GM18505 (cell line): ENCODE data around the gene GAB4.
"Not testable (repeated sequence)": the region's sequence is repeated elsewhere in the genome, so short reads cannot be mapped to it uniquely, and the experiment has no call there.

Experiments used
- ATAC-seq: cut with Tn5 transposase; IDR thresholded peaks from one replicate; pipeline ENCODE4 v1.9.1; 2021; ENCODE audit not compliant: unreplicated experiment
- POLR2A ChIP-seq: IDR thresholded peaks from 4 replicates; pipeline ENCODE4 v1.6.1; 2011; ENCODE audit warnings: borderline replicate concordance; ENCODE audit not compliant: insufficient read depth, insufficient read length; ENCODE audit errors: extremely low read depth

The GAB4 gene

GRCh38 chr22:17007852-17008731 lies at the start of gene GAB4:
TSS of gene GAB4 (minus strand) at chr22:17008222. CDS start at chr22:17008114, 108 bp downstream.
- TF ChIP-seq POLR2A, result no peak
- no peak for ATAC-seq

- TF ChIP-seq POLR2A, result no peak
- ATAC-seq, result no peak
Observed at GRCh38 chr22:17056807-17057206, 48.8 kb upstream of the GAB4 start.

- TF ChIP-seq POLR2A, result no peak
Observed at GRCh38 chr22:17056058-17056457, 48.0 kb upstream of the GAB4 start.

GRCh38 chr22:17047656-17048055 lies 39.6 kb upstream of the GAB4 start:
- TF ChIP-seq POLR2A, result no peak
- ATAC-seq, result no peak

More at GRCh38 chr22:17056058-17056457, 48.0 kb upstream of the GAB4 start:
- ATAC-seq, result no peak

- TF ChIP-seq POLR2A, result no peak
Observed at GRCh38 chr22:17046566-17047348, 38.7 kb upstream of the GAB4 start.

GRCh38 chr22:17043521-17043920 lies 35.5 kb upstream of the GAB4 start:
- TF ChIP-seq POLR2A, result no peak
- no peak for ATAC-seq

More at GRCh38 chr22:17046566-17047348, 38.7 kb upstream of the GAB4 start:
- no peak for ATAC-seq

- not testable (repeated sequence) for ATAC-seq
Observed at GRCh38 chr22:17036842-17037711, 29.1 kb upstream of the GAB4 start.

GRCh38 chr22:17035976-17036841 lies 28.2 kb upstream of the GAB4 start:
- ATAC-seq, result not testable (repeated sequence)

GRCh38 chr22:17035246-17035645 lies 27.2 kb upstream of the GAB4 start:
- no peak for TF ChIP-seq POLR2A
- ATAC-seq, result no peak

- not testable (repeated sequence) for ATAC-seq
Observed at GRCh38 chr22:17034532-17034931, 26.5 kb upstream of the GAB4 start.

- ATAC-seq, result not testable (repeated sequence)
Observed at GRCh38 chr22:17032277-17032676, 24.3 kb upstream of the GAB4 start.

- not testable (repeated sequence) for ATAC-seq
Observed at GRCh38 chr22:17024380-17024779, 16.4 kb upstream of the GAB4 start.

- not testable (repeated sequence) for ATAC-seq
Observed at GRCh38 chr22:17015552-17015951, 7.5 kb upstream of the GAB4 start.

- ATAC-seq, result not testable (repeated sequence)
Observed at GRCh38 chr22:17014101-17014440, 6.0 kb upstream of the GAB4 start.
